ENCODE measurements around the gene ASTN2.

The ASTN2 gene

GRCh38 chr9:116715751-116716150 is 699.1 kb downstream of the ASTN2 start:
- H3K4me3 ChIP-seq (replicated peaks; ENCODE audit: low read depth, low read length): no peak overlapping the region
- no peak for TF ChIP-seq CTCF (IDR thresholded peaks at IDR 0.05; ENCODE audit: low read depth, low read length, missing control alignments)
- DNase-seq (ENCODE audit: extremely low read depth, low read depth): no peak

GRCh38 chr9:116713271-116713670 is 701.6 kb downstream of the ASTN2 start:
- TF ChIP-seq CTCF (IDR thresholded peaks at IDR 0.05; ENCODE audit: low read depth, low read length, missing control alignments): no peak
- no peak overlapping the region for H3K4me3 ChIP-seq (replicated peaks; ENCODE audit: low read depth, low read length)
- no peak for DNase-seq (ENCODE audit: extremely low read depth, low read depth)

- DNase-seq (ENCODE audit: extremely low read depth, low read depth): no peak
- TF ChIP-seq CTCF (IDR thresholded peaks at IDR 0.05; ENCODE audit: low read depth, low read length, missing control alignments): no peak
- no peak overlapping the region for H3K4me3 ChIP-seq (replicated peaks; ENCODE audit: low read depth, low read length)
Observed at GRCh38 chr9:116712781-116713180, 702.1 kb downstream of the ASTN2 start.

GRCh38 chr9:116706310-116707290 is 708.3 kb downstream of the ASTN2 start:
- no peak for DNase-seq (ENCODE audit: extremely low read depth, low read depth)
- TF ChIP-seq CTCF (IDR thresholded peaks at IDR 0.05; ENCODE audit: low read depth, low read length, missing control alignments): no peak
- no peak overlapping the region for H3K4me3 ChIP-seq (replicated peaks; ENCODE audit: low read depth, low read length)

- no peak for TF ChIP-seq CTCF (IDR thresholded peaks at IDR 0.05; ENCODE audit: low read depth, low read length, missing control alignments)
- no peak for DNase-seq (ENCODE audit: extremely low read depth, low read depth)
- no peak overlapping the region for H3K4me3 ChIP-seq (replicated peaks; ENCODE audit: low read depth, low read length)
Observed at GRCh38 chr9:116705531-116705930, 709.3 kb downstream of the ASTN2 start.

- no peak for TF ChIP-seq CTCF (IDR thresholded peaks at IDR 0.05; ENCODE audit: low read depth, low read length, missing control alignments)
- no peak overlapping the region for H3K4me3 ChIP-seq (replicated peaks; ENCODE audit: low read depth, low read length)
- DNase-seq (ENCODE audit: extremely low read depth, low read depth): no peak
Observed at GRCh38 chr9:116704470-116704869, 710.4 kb downstream of the ASTN2 start.

Data from HFF-Myc (cell line).